ENCODE measurements around the gene ATXN8OS.
A peak's percentile ranks its signal among the peaks of the same experiment; 100 is the strongest.
"Not testable (repeated sequence)": the region's sequence is repeated elsewhere in the genome, so short reads cannot be mapped to it uniquely, and the experiment has no call there.

The ATXN8OS gene

DNA sequence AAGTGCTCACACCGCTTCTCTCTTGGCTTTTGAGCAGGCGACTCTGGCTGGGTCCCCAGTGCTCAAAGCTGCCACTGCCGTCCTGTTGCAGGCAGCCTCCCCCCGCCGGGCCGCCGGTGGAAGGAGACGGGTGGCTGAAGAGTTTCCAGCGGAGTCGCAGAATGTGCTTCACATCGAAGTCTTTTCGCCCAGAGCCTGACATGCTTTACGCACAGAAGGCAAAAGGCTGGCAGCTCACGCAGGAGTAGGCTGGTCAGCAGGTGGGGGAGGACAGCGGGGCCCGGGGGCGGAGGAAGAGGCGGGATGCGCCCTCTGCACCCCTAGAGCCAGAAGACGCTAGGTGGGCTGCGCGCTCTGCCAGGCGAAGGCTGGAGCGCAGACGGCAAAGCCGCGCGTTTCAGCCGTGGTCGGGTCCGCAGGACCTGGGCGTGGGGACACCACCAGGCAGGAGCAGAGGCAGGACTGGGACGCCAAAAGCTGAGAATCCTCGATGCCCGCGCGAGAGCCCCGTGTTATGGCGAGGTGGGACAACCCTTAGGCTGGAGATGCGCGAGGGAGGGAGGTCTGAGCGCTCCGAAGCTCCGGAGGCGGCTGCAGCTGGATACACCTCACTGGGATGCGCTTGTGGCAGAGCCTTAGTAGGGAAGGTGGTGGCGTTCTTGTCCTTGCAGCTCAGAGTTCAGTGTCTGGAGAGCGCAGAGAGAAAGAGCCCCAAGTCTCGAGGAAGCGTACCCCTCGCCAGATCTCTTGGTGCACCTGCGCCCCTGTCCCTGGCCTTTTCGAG, at the start of gene ATXN8OS:
ATXN8OS (plus strand) TSS at position 329 of the 784 bp plus-strand sequence.
- peak in 20 of 51 donors; percentile 0 to 54 (median 13) for DNase-seq

GRCh38 chr13:70080012-70080411, 27.6 kb upstream of the ATXN8OS start:
- peak in 4 of 51 donors; percentile 1 to 4 (median 2) for DNase-seq

GRCh38 chr13:70087247-70087646, 20.4 kb upstream of the ATXN8OS start:
- DNase-seq = no peak

- DNase-seq = no peak
Measured at GRCh38 chr13:70088926-70089325, 18.7 kb upstream of the ATXN8OS start.

DNA sequence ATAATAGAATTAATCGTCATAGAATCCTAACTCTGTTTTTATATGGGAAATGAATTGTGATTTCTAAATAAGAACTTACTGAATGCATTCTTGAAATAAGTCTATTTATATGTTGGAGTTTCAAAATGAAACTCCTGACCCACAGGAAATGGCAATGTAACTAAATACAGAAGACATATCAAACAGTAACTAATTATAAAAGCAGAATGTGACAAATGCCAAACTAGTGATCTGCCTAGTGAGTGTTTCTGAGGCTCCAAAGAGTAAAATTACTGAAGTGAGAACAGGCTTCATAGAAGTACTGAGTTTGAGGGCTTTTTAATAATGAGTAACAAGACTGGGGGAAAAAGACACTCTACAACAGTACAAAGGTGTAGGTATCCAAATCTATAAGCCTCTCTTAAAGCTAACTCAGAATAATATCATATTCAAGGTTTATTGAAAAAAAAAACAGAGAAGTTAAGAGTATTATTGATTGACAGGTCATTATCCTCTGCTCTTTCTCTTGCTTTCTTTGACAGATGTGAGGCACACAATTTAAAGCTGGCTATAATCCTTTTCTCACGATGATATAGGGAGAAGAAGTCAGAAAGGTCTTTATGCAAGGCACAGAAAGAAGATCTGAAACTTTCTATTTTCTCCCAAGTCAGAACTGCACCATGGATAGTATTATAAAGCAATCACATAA, 17.4 kb upstream of the ATXN8OS start:
- no peak for DNase-seq

DNA sequence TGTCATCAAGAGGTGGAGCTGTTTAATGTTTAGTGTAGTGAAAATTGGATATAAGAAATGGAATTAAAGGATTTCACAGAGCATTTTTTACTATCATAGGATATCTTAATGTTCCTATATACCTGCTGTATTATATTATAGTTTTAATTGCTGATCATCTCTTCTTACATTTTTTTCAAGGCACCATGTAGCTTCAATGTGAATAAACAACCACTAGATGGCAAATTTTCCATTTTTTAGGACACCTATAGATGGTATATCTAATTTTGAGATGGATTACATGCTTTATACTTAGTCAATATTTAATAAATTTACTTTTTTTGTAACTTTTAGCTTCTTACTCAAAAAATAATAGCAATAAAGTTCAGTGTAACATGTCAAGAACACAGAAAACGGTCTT, 9.0 kb upstream of the ATXN8OS start:
- no peak for DNase-seq

GRCh38 chr13:70104481-70104880, 3.1 kb upstream of the ATXN8OS start:
- no peak for DNase-seq

DNA sequence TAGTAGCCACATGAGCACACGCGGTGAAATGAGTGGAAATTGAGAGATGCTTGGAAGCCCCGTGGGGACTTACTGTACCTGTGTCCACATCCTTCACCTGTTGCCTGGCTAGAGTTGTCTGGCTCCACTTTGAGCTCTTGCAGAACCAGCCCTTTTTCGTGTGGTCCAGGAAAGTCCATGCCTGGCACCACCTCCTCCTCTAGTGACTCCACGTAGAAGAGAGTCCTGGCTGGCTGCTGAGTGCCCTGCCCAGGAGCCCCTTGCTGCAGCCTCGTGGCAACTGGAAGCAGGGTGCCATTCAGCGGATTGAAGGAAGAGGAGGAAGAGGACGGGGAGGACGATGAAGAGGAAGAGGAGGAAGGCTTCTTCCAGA, 515 bp upstream of the ATXN8OS start:
- peak in 7 of 51 donors; percentile 1 to 54 (median 16) for DNase-seq

GRCh38 chr13:70108356-70109105, 905 bp downstream of the ATXN8OS start, which contains the start of gene KLHL1:
Gene KLHL1, minus strand, starts transcription at chr13:70108452. Its CDS starts 753 bp downstream, at chr13:70107699.
- DNase-seq = peak in 18 of 51 donors; percentile 0 to 45 (median 9)

DNA sequence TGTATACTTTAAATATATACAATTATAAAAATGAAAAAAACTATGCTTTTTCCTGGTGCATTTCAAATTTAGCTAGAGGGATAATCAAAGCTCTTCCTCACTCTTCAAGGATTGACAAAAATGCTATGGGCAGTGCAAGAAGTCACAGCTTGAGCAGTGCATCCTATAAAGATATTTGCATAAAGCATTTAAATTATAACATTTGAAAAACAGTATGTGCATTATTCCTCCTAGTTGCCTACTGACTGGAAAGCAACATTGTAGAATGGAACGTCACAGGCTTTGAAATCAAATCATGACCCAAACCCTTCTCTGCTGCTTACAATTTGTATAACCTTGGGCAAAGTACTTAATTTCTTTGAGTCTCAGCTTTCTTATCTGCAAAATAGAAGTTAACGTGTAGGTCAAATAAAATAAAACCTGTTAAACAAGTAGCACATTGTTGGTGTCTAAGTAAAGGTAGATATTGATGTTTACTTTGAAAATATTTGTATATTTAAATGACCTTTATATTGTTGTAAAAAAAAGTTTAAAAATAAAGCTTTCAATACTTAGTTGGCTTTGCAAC, 9.8 kb downstream of the ATXN8OS start:
- no peak for DNase-seq

GRCh38 chr13:70125693-70126092, 18.1 kb downstream of the ATXN8OS start:
- DNase-seq = no peak

DNA sequence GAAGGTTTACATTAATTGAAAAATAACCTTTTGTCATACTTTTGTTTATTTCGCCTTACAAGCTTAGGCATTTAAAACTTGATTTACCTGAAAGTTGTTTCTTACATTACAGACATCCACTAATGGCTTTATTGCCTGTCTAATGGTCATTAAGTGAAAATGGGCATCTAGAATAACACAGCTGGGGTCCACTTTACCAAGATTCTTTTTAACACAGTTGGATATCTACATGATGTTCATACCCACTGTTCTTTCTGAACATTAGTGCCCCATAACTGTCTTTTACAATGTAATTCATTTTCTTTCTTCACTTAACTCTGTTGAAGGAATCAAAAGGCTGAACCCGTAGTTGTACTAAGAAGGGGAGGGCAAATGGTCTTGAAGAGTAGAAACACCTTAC, 20.5 kb downstream of the ATXN8OS start:
- DNase-seq = no peak

- not testable (repeated sequence) for DNase-seq
Measured at GRCh38 chr13:70142658-70143057, 35.0 kb downstream of the ATXN8OS start.

- DNase-seq = no peak
Measured at GRCh38 chr13:70162141-70162540, 54.5 kb downstream of the ATXN8OS start.

- DNase-seq = no peak
Measured at GRCh38 chr13:70170689-70171088, 63.1 kb downstream of the ATXN8OS start.

GRCh38 chr13:70171151-70171550, 63.5 kb downstream of the ATXN8OS start:
- DNase-seq = no peak

DNA sequence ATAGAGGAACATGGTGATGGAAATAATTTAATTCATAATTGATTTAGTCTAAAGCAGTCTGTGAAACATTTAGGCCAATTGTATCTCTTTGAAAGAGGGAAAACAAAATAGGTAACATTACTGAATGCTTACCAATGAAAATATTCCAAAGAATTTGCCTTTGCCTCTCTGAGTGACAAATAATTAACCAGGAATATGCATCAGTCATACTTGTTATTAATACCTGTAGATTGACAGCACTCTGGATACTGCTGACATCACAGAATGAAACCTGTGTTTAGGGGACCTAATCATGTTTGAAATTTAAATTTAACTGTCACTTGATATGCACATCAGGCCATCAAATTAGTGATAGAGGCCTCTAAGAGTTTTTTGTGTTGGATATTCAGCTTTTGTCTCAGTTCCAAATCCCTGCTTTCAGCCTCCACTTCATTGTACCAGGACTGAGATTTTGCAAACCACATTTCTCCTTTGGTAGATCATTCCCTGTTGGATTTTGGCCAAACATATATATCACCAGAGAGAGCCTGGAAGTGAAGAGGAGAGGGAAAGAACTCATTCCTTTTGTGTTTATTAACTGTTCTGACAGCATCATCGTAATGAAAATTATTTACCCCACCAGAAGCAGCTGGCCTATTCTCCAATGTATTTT, 65.4 kb downstream of the ATXN8OS start:
- DNase-seq = no peak

- DNase-seq = no peak
Measured at GRCh38 chr13:70173598-70173959, 66.0 kb downstream of the ATXN8OS start.

- DNase-seq = no peak
Measured at GRCh38 chr13:70178346-70178745, 70.7 kb downstream of the ATXN8OS start.
